GM12875 (cell line): ENCODE data around the gene OR10Z1.

Source experiments
- H3K4me3 ChIP-seq: one replicate; pipeline ENCODE4 v1.5.1; 2011; ENCODE audit warnings: low read depth, low read length, control low read depth
- CTCF ChIP-seq: IDR thresholded peaks from 2 replicates; pipeline ENCODE4 v1.5.1; 2011; ENCODE audit warnings: low read depth, mild to moderate bottlenecking, control low read depth, inconsistent platforms, low read length, moderate library complexity, borderline replicate concordance; ENCODE audit not compliant: insufficient read depth

Gene OR10Z1

DNA sequence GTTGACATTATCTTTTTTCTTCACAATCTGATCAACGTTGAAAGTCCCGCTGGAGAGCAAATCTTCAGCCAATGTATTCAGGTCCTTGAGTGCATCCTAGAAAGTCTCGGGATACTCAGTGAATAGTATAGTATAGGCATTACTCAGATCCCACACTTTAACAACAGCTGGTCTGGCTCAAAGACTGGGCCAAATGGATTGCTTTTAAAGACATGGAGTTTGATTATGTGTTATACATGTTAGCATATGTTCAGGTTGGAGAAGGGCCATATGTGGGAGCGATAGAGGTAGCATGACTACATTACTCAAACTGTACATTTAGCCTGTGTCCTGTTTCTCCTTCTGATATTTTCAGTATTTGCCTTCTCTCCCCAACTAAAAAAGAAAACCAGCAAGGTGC lies 33.1 kb downstream of the OR10Z1 start:
- no peak for TF ChIP-seq CTCF
- H3K4me3 ChIP-seq = no peak overlapping the region

GRCh38 chr1:158638904-158639303 lies 33.8 kb downstream of the OR10Z1 start:
- TF ChIP-seq CTCF = no peak
- no peak overlapping the region for H3K4me3 ChIP-seq

GRCh38 chr1:158644449-158644848 lies 39.4 kb downstream of the OR10Z1 start:
- no peak overlapping the region for H3K4me3 ChIP-seq
- TF ChIP-seq CTCF = no peak

DNA sequence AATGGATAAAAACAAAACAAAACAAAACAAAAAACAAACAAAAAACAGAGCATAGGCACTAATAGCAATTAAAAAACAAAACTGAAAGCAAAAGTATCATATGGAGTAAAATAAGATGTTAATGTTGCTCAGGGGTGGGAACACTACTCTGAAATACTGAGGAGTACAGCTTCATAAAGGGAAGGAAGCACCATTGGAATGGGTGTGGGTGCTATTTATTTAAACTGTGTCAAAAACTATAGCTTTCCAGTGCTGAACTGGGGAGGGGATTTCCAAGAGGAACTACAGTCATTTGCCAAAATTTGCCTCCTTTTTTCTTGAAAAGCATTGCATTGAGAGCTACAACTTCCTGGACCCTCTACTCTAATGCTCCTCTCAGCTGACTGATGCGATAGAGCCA lies 41.4 kb downstream of the OR10Z1 start:
- no peak overlapping the region for H3K4me3 ChIP-seq
- TF ChIP-seq CTCF = no peak

DNA sequence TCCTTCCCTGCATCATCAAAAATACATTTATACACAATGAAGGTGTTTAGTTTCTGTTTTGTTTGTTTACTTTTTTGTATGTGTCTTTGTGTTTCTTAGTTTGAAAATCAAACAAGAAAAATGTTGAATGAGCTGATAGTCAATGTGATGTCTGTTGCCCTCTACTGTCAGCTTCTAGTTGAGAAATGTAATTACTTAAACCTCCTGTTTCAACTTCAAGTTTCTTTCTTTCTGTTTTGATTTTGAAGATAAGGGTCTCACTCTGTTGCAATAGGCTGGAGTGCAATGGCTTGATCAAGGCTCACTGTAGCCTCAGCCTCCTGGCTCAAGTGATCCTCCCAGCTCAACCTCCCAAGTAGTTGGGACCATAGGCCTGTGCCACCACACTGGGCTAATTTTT lies 44.0 kb downstream of the OR10Z1 start:
- no peak overlapping the region for H3K4me3 ChIP-seq
- TF ChIP-seq CTCF = no peak

DNA sequence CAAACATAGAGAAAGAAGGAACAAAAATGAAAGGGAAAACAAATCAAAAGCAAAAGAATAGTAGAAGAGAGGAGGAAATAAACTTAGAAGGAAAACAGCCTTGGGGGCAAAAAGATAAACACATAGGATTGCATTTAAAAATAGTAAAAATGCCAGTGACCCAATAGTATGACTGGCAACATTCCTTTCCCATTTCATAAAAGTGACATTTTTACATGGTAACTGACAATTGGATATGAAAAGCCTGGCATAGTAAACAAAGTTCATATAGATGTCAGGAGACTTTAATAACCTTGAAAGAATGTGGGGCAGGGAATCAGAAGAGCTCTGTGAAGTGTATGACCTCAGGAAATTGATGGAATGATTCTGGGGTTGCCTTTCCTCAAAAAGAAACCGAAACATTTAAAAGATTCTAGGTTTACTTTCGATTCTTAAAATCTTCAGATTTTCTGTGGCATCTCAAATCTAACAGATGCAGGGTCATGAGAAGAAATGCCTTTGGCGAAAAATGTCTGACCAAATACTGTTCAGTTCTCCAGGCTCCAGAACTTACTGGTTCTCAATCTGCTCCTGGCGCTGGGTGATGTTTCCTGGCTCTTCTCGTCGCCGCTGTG lies 47.8 kb downstream of the OR10Z1 start:
- no peak overlapping the region for H3K4me3 ChIP-seq
- no peak for TF ChIP-seq CTCF

GRCh38 chr1:158654086-158654485 lies 49.0 kb downstream of the OR10Z1 start:
- TF ChIP-seq CTCF = no peak

More at GRCh38 chr1:158654086-158654485, 49.0 kb downstream of the OR10Z1 start:
- no peak overlapping the region for H3K4me3 ChIP-seq
